GM21423 (cell line): ENCODE results near the gene METTL8.

Experiments used
- ATAC-seq: cut with Tn5 transposase; IDR thresholded peaks from one replicate; pipeline ENCODE4 v1.9.1; 2021; ENCODE audit warnings: mild to moderate bottlenecking, moderate library complexity; ENCODE audit not compliant: unreplicated experiment

METTL8 gene

GRCh38 chr2:171267855-171268629, 165.7 kb downstream of the METTL8 start:
- ATAC-seq: no peak
